GM12878 (cell line): ENCODE measurements around the gene BEST4. TPM values are rescaled to one million over a fixed set of nuclear protein-coding genes. Genes with fewer than 3 reads are reported as not detected.
A peak's percentile ranks its signal among the peaks of the same experiment; 100 is the strongest.

Source experiments
- ATAC-seq: fragments of 200-7000 bp; cut with Tn5 transposase; 3 replicates; pipeline ENCODE4 v1.9.1; 2020; ENCODE audit warnings: mild to moderate bottlenecking, moderate library complexity
- BruUV-seq: library from RNA; stranded (reverse); fragments of 400-500 nt; replicated peaks from 2 replicates; lab custom pipeline; 2021; lab: Mats Ljungman, UMichigan
- CTCF ChIA-PET: fragments of 300-600 bp; sonication (Branson Sonifier 250); formaldehyde crosslinking; extraction: SDS; loops from one replicate; lab custom pipeline; 2021; ENCODE audit warnings: inconsistent platforms; lab: Yijun Ruan, JAX
- POLR2A ChIA-PET: fragments of 350-600 bp; formaldehyde crosslinking; extraction: SDS; loops from one replicate; lab custom pipeline; 2021; ENCODE audit warnings: inconsistent platforms; lab: Charles Lee
- RAD21 ChIA-PET: fragments of 300-600 bp; sonication (Branson Sonifier 250); formaldehyde crosslinking; loops from one replicate; lab custom pipeline; 2023; ENCODE audit warnings: antibody characterized with exemption; ENCODE audit not compliant: unreplicated experiment; lab: Charles Lee
- SMC1A ChIA-PET: fragments of 300-600 bp; sonication (Branson Sonifier 250); formaldehyde crosslinking; loops from one replicate; lab custom pipeline; 2023; ENCODE audit not compliant: unreplicated experiment, uncharacterized antibody; lab: Charles Lee
- DNase-seq: peaks from one replicate; pipeline ENCODE4 v3.0.0-alpha.2; 2011; ENCODE audit warnings: low read depth, low spot score
- FAIRE-seq: peaks from 3 replicates; lab custom pipeline; 2011; peaks lifted over from hg19 to GRCh38; lab: Jason Lieb, UNC
- H2AFZ ChIP-seq: 2 replicates; pipeline ENCODE4 v1.6.0; 2011; ENCODE audit warnings: low read depth, low read length, control low read depth; ENCODE audit not compliant: control insufficient read depth
- H3K27ac ChIP-seq: 2 replicates; pipeline ENCODE4 v1.5.1; 2011; ENCODE audit warnings: control low read depth; ENCODE audit not compliant: control insufficient read depth, insufficient read depth
- H3K27me3 ChIP-seq, 2 experiments: replicated peaks in 1 of 2; 2 replicates each; pipeline versions ENCODE4 v1.6.0 to v1.6.1; 2011; ENCODE audit warnings: low read length in 1 of 2; ENCODE audit not compliant: control insufficient read depth in 2 of 2, insufficient read depth in 2 of 2
- H3K36me3 ChIP-seq, 2 experiments: 2 replicates each; pipeline ENCODE4 v1.5.1; 2011; ENCODE audit warnings: low read length in 1 of 2; ENCODE audit not compliant: control insufficient read depth in 2 of 2, insufficient read depth in 2 of 2
- H3K4me1 ChIP-seq: 2 replicates; pipeline ENCODE4 v1.6.1; 2011; ENCODE audit warnings: mild to moderate bottlenecking, low read length, moderate library complexity, mixed read lengths; ENCODE audit not compliant: control insufficient read depth, insufficient read depth
- H3K4me2 ChIP-seq: 2 replicates; pipeline ENCODE4 v1.6.0; 2011; ENCODE audit warnings: control low read depth; ENCODE audit not compliant: control insufficient read depth, insufficient read depth
- H3K4me3 ChIP-seq: fragments of 200-600 bp; sonication (generic); 2 replicates; pipeline ENCODE4 v1.5.1; 2016
- H3K79me2 ChIP-seq: 2 replicates; pipeline ENCODE4 v1.6.0; 2011; ENCODE audit warnings: low read length; ENCODE audit not compliant: control insufficient read depth, insufficient read depth
- H3K9ac ChIP-seq: 2 replicates; pipeline ENCODE4 v1.8.0; 2011; ENCODE audit warnings: low read length, control low read depth, mixed read lengths; ENCODE audit not compliant: control insufficient read depth, insufficient read depth
- H3K9me3 ChIP-seq: replicated peaks from 3 replicates; pipeline ENCODE4 v1.5.1; 2011; ENCODE audit warnings: mild to moderate bottlenecking, low read length; ENCODE audit not compliant: control insufficient read depth, insufficient read depth
- H4K20me1 ChIP-seq: 2 replicates; pipeline ENCODE4 v1.6.0; 2011; ENCODE audit not compliant: control insufficient read depth, insufficient read depth
- BCL3 ChIP-seq: IDR thresholded peaks from 2 replicates; pipeline ENCODE4 v1.6.1; 2011; ENCODE audit warnings: borderline replicate concordance, low read depth, mild to moderate bottlenecking, moderate library complexity, low read length; ENCODE audit not compliant: insufficient read depth, poor library complexity, severe bottlenecking
- CEBPB ChIP-seq, 2 experiments: fragments of 150-350 bp in 1 of 2; IDR thresholded peaks; 2 replicates each; pipeline ENCODE4 v1.6.1; 2012 to 2014; ENCODE audit warnings: low read depth in 2 of 2, low read length in 2 of 2, borderline replicate concordance in 1 of 2, inconsistent platforms in 1 of 2
- IKZF1 ChIP-seq: fragments of 450-650 bp; conservative IDR thresholded peaks from 2 replicates; pipeline ENCODE4 v1.6.1; 2017; ENCODE audit warnings: antibody characterized with exemption, mild to moderate bottlenecking
- JUNB ChIP-seq: IDR thresholded peaks from 2 replicates; pipeline ENCODE4 v1.6.1; 2016; ENCODE audit warnings: antibody characterized with exemption, mild to moderate bottlenecking
- MYB ChIP-seq: fragments of 150-350 bp; IDR thresholded peaks from 2 replicates; pipeline ENCODE4 v1.6.1; 2014; ENCODE audit warnings: mild to moderate bottlenecking, low read depth, low read length, borderline replicate concordance
- PAX8 ChIP-seq: fragments of 450-650 bp; IDR thresholded peaks from 2 replicates; pipeline ENCODE4 v1.6.1; 2017; ENCODE audit warnings: mild to moderate bottlenecking, moderate library complexity
- POLR2AphosphoS2 ChIP-seq: IDR thresholded peaks from 2 replicates; pipeline ENCODE4 v1.6.1; 2011; ENCODE audit warnings: low read depth, mild to moderate bottlenecking, low read length, improper control_type of control experiment, moderate library complexity
- RAD21 ChIP-seq: IDR thresholded peaks from 2 replicates; pipeline ENCODE4 v1.6.1; 2011; ENCODE audit warnings: mild to moderate bottlenecking, low read depth, low read length, moderate library complexity; ENCODE audit not compliant: insufficient read depth
- STAT1 ChIP-seq: fragments of 450-650 bp; conservative IDR thresholded peaks from 2 replicates; pipeline ENCODE4 v1.6.1; 2014; ENCODE audit warnings: antibody characterized with exemption, mild to moderate bottlenecking
- TAF1 ChIP-seq: IDR thresholded peaks from 2 replicates; pipeline ENCODE4 v1.6.1; 2011; ENCODE audit warnings: mild to moderate bottlenecking, low read depth, low read length, borderline replicate concordance
- WRNIP1 ChIP-seq: IDR thresholded peaks from 2 replicates; pipeline ENCODE4 v1.6.1; 2011; ENCODE audit warnings: low read depth, low read length, improper control_type of control experiment, borderline replicate concordance
- ZNF24 ChIP-seq: fragments of 450-650 bp; IDR thresholded peaks from 2 replicates; pipeline ENCODE4 v1.6.1; 2017; ENCODE audit warnings: antibody characterized with exemption, mild to moderate bottlenecking
- ZNF622 ChIP-seq: fragments of 450-650 bp; IDR thresholded peaks from 2 replicates; pipeline ENCODE4 v1.6.1; 2017; ENCODE audit warnings: mild to moderate bottlenecking, inconsistent platforms
- WGBS: methylation state at CpG from one replicate; pipeline ENCODE4 v1.1.6; 2016; ENCODE audit warnings: low lambda C conversion rate; ENCODE audit not compliant: insufficient replicate concordance, insufficient coverage; ENCODE audit errors: missing lambda C conversion rate; 5-methylcytosine and 5-hydroxymethylcytosine counted together
- in situ Hi-C: fragments of 300-500 bp; cut with MboI; formaldehyde crosslinking; loops from 9 replicates; pipeline ENCODE4 v1.14.3; 2018; ENCODE audit warnings: mixed read lengths
- intact Hi-C: fragments of 100-400 bp; cut with micrococcal nuclease; formaldehyde crosslinking; loops from one replicate; pipeline ENCODE4 v1.14.2; 2022; ENCODE audit not compliant: unreplicated experiment
- polyA plus RNA-seq, 11 experiments: library from polyadenylated mRNA; depleted of rRNA in 4 of 11; unstranded in 6 of 11; stranded (reverse) in 5 of 11; fragments of >200 nt; fragmentation: Nextera tagmentation in 4 of 11; fragmentation: Illumina TruSeq in 1 of 11; extraction: Ambion mirVana in 4 of 11; extraction: Trizol in 1 of 11; gene quantifications; 1 replicate in 1 of 11; 2 replicates in 10 of 11; pipeline versions ENCODE4 v1.2.1 to v1.2.3, GENCODE V29; 2011 to 2016; ENCODE audit warnings: inconsistent platforms in 2 of 11, missing spikeins in 2 of 11, low read depth in 1 of 11
- total RNA-seq, 4 experiments: library from RNA; depleted of rRNA in 3 of 4; stranded (reverse); fragments of >200 nt in 3 of 4; fragmentation: Illumina TruSeq in 1 of 4; extraction: Trizol in 1 of 4; gene quantifications; 2 replicates each; pipeline versions ENCODE4 v1.2.1 to v1.2.3, GENCODE V29; 2013 to 2021
- TF ChIP-seq, protein P1 (sequence below): fragments of 450-650 bp; IDR thresholded peaks from 2 replicates; pipeline ENCODE4 v1.6.1; 2017; ENCODE audit warnings: antibody characterized with exemption, mild to moderate bottlenecking, moderate library complexity
- TF ChIP-seq, protein P2 (sequence below): fragments of 450-650 bp; IDR thresholded peaks from 2 replicates; pipeline ENCODE4 v1.6.1; 2016; ENCODE audit warnings: mild to moderate bottlenecking

The BEST4 gene
- total and polyA plus RNA-seq, 10 of the 15 experiments (the other 5 are each of a cell fraction or from before 2014, with no cell fraction given): 0.06 to 1.3 (median 0.42) TPM

GRCh38 chr1:44784094-44785028, 3.6 kb downstream of the BEST4 start:
- CTCF ChIA-PET: interaction anchor here (0.6 to 5.2 kb wide), 22 partner anchors 9 to 1936 kb away, joined by 3 to 40 read pairs (median 4); partner anchors contain the start of genes BTBD19, PLK3, RNU5D-1 and RPS8
- H2AFZ ChIP-seq: peak overlapping the region; percentile 79
- TF ChIP-seq, protein P1, sequence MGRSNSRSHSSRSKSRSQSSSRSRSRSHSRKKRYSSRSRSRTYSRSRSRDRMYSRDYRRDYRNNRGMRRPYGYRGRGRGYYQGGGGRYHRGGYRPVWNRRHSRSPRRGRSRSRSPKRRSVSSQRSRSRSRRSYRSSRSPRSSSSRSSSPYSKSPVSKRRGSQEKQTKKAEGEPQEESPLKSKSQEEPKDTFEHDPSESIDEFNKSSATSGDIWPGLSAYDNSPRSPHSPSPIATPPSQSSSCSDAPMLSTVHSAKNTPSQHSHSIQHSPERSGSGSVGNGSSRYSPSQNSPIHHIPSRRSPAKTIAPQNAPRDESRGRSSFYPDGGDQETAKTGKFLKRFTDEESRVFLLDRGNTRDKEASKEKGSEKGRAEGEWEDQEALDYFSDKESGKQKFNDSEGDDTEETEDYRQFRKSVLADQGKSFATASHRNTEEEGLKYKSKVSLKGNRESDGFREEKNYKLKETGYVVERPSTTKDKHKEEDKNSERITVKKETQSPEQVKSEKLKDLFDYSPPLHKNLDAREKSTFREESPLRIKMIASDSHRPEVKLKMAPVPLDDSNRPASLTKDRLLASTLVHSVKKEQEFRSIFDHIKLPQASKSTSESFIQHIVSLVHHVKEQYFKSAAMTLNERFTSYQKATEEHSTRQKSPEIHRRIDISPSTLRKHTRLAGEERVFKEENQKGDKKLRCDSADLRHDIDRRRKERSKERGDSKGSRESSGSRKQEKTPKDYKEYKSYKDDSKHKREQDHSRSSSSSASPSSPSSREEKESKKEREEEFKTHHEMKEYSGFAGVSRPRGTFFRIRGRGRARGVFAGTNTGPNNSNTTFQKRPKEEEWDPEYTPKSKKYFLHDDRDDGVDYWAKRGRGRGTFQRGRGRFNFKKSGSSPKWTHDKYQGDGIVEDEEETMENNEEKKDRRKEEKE: no peak
- TF ChIP-seq POLR2AphosphoS2 (no peak), WRNIP1 (no peak), CEBPB (IDR thresholded peaks at IDR 0.05; ENCODE audit: borderline replicate concordance in 1 of 2, low read depth in 2 of 2, low read length in 2 of 2) (no peak), BCL3 (peak; percentile 16), STAT1 (no peak), ZNF24 (no peak), TAF1 (peak; percentile 36; the same call in 1 of the 2 replicates), RAD21 (0 out of 2 replicates have a peak, but pooled peaks have one; percentile 4), JUNB (no peak), ZNF622 (no peak), MYB (no peak), PAX8 (no peak), IKZF1 (0 out of 2 replicates have a peak, but pooled peaks have one; percentile 16)
- TF ChIP-seq, protein P2, sequence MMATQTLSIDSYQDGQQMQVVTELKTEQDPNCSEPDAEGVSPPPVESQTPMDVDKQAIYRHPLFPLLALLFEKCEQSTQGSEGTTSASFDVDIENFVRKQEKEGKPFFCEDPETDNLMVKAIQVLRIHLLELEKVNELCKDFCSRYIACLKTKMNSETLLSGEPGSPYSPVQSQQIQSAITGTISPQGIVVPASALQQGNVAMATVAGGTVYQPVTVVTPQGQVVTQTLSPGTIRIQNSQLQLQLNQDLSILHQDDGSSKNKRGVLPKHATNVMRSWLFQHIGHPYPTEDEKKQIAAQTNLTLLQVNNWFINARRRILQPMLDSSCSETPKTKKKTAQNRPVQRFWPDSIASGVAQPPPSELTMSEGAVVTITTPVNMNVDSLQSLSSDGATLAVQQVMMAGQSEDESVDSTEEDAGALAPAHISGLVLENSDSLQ: no peak

More at GRCh38 chr1:44784094-44785028, 3.6 kb downstream of the BEST4 start:
- H3K27ac ChIP-seq: peak overlapping the region; percentile 46
- H3K4me1 ChIP-seq: peaks cover 30% of the 10 kb centered on the region
- H3K36me3 ChIP-seq: peaks cover 0 to 12% of the 10 kb centered on the region in 2 experiments; a peak in 2 of 4 replicates
- intact Hi-C loops: no loop called here
- WGBS: 17% methylated on average over 64 of the region's 71 CpGs
- no peaks in the 10 kb centered on the region; the same call in 1 of the 2 replicates for H3K79me2 ChIP-seq
- peak overlapping the region; percentile 69 for H3K9ac ChIP-seq
- no peaks in the 10 kb centered on the region; the same call in 1 of the 2 replicates for H4K20me1 ChIP-seq
- H3K9me3 ChIP-seq: no peaks in the 10 kb centered on the region
- H3K4me3 ChIP-seq: peak overlapping the region; percentile 63
- H3K4me2 ChIP-seq: peak overlapping the region; percentile 95
- ATAC-seq (peak; percentile 51), FAIRE-seq (no peak), DNase-seq (no peak)
- ChIA-PET RAD21 (interaction anchor here (0.6 to 2.8 kb wide), 10 partner anchors 9 to 339 kb away, joined by 3 to 11 read pairs (median 4); partner anchors contain the start of genes HECTD3, PLK3, RNU5D-1 and RPS8), POLR2A (interaction anchor here (0.6 to 3.0 kb wide), 14 partner anchors 9 to 1074 kb away, joined by 3 to 29 read pairs (median 4); partner anchors contain the start of genes RNU5D-1, RPS8 and UROD), SMC1A (interaction anchor here (0.6 to 2.5 kb wide), 8 partner anchors 8 to 592 kb away, joined by 3 to 9 read pairs (median 4); partner anchors contain the start of genes PLK3 and RNU5D-1)
- no peaks in the 10 kb centered on the region for H3K27me3 ChIP-seq
- no TSS peak for BruUV-seq
- in situ Hi-C loops: no loop called here
